ENCODE measurements around the gene ARL16.

Gene ARL16

DNA sequence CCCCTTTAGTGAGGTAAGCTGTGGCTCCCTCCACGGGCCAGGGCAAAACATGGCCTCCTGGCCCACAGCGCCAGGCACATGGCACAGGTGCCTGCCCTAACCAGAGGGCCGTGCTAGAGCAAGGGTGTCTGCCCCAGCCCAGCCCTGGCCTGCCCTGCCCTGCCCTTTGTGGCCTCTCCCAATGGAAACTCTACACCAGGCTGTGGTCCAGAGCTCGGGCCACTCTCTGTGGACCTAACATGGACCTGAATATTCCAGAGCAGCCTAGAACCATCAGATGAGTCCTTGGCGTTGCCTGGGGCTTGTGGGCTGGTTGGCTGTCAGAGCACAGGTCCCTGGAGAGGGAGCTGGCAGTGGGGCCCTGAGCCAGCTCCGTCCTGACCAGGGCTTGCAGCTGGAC is 11.6 kb upstream of the ARL16 start:
- no peak for DNase-seq

DNA sequence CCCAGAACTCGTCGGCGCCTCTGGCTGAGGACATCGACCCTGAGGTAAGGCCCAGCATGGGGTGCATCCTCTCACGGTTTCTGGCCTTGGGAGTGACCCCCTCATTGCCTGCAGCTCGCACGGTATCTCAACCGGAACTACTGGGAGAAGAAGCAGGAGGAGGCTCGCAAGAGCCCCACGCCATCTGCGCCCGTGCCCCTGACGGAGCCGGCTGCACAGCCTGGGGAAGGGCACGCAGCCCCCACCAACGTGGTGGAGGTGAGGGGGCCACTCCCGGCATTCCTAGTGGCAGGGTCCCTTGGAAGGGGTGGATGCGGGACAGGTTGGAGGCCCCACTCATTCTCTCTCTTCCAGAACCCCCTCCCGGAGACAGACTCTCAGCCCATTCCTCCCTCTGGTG is 11.2 kb upstream of the ARL16 start:
- DNase-seq = no peak

- no peak for DNase-seq
These were observed 10.1 kb upstream of the ARL16 start for GRCh38 chr17:81693509-81694210.

GRCh38 chr17:81691608-81692007 is 8.0 kb upstream of the ARL16 start:
- no peak for DNase-seq

DNA sequence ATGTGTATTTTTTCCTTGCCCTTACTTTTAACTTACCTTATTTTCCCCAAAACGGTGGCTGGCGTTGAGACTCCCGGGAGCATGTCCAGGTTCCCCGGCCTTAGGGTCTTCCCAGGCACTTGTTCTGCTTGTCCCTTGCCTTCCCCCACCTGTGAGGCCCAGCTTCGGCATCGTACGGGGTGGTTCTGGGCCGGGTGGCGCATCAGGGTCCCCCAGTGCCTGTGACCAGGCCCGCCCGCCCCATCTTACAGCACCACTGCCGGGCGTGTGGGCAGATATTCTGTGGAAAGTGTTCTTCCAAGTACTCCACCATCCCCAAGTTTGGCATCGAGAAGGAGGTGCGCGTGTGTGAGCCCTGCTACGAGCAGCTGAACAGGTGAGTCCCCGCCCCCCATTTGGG is 7.6 kb upstream of the ARL16 start:
- no peak for DNase-seq

DNA sequence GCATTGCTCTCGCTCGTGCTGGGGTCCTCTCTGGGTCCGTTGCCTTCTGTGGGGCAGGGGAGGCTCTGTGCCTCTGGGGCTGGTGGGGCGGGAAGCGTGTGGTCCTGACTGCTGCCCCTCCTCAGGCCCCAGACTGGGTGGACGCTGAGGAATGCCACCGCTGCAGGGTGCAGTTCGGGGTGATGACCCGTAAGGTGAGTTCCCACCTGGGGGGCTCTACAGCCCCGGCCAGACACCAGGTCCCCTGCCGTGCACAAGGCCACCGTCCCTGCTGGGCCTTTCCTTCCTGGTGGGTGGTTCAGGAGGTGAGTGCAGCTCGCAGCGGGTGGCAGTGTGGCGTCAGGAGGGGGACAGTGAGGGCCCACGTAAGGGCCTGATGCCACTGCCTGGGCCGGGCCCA is 7.0 kb upstream of the ARL16 start:
- no peak for DNase-seq

DNA sequence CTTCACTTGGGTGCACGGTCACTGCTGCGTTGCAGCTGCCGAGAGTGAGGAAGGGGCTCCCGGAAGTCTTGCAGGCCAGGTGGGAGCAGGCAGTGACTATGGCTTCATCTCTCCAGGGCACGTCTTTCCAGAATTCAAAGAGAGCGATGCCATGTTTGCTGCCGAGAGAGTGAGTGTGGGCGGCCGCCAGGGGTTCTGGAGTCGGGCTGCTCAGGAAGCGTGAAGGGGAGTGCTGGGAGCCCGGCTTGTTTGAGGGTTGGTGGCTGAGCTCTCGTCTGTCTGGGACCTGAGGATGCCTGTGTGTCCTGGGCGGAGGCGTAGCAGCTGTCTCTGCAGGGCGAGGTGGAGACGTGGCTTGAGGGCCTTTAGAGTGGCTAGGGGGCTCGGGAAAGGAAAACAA is 6.5 kb upstream of the ARL16 start:
- DNase-seq = no peak

DNA sequence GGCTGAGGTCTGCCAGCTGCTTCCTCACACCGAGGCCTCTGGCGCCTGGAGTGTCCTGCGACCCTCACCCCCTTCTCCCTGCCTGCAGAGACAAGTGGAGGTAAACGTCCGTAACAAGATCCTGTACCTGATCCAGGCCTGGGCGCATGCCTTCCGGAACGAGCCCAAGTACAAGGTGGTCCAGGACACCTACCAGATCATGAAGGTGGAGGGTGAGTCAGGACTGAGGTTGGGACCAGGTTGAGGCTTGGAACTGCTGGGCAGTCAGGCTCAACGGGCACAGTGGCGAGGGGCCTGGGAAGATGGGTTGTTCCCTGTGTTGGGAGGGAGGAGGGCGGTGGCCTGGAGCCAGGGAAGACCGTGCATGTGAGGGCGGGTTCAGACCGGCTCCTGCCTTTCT is 5.0 kb upstream of the ARL16 start:
- no peak for DNase-seq

- DNase-seq = no peak
These were observed 4.4 kb upstream of the ARL16 start for GRCh38 chr17:81687770-81688541.

- DNase-seq = no peak
These were observed 3.0 kb upstream of the ARL16 start for GRCh38 chr17:81686614-81687013.

DNA sequence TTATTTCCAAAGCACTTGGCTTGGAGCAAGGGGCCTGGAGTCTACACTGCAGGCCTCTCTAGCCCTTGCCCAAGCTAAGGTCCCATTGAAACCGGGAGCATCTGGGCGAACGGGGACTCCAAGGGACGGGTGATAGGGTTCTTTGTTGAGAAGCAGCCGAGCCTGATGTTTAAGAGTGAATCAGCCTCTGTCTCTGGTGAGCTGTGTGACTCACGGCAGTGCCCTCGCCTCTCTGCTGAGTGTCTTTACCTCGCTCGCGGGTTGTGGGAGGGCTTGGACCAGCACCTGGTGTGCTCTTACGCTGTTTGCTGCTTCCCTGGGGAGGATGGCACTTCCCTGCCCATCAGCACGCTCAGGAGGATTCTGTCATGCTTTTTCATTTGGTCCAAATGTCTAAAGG is 1.5 kb upstream of the ARL16 start:
- DNase-seq = peak; percentile 71

DNA sequence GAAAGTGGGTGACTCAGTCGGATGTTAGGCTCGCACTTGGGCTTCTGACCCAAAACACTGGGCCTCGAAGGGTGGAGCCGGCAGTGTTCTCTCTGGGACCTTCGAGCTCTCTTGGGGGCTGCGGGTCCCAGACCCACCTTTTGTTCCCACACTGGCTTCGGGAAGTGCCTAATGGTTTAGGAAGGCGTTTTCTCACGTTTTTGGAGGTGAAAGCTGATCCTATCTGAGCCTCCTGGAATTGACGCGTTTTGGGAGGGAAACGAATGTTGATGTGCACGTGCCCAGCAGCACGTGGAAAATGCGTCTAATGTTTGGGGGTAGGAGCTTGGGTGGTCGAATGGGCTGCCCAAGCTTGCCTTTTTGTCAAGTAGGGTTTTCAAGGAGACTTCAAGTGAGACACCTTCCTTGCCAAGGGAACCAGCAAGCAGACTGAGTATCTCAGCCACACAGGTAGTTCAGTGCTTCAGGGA is 880 bp upstream of the ARL16 start:
- DNase-seq = no peak

GRCh38 chr17:81683208-81683583 is 401 bp downstream of the ARL16 start:
- no peak for DNase-seq

DNA sequence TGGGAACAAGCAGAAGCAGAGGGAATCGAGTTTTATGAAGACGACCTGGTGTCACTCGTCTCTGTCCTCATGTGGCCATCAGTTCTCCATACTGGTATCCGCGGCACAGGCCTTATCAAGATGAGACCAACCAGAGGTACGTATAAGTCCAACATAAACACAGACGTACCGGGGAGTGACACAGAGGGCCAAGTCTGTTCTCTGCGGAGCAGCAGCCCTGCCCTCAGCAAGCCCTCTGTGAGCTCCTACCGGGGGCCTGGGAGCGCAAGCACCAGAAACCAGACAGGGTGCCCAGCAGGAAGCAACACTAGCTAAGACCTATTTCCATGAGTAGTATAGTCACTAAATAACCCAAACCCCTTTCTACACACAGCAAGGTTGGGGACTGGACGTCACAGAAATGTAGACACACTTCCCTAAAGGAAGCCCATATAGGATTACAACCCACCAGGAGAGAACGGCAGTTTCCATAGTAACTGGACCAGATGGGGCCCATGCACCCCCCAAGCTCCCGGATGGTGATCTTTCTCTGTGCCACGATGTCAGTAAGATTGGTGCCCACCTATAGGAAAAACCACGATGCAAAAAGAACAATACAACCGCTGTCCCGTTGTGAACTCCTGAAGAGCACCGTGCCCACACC is 911 bp downstream of the ARL16 start:
- no peak for DNase-seq

- no peak for DNase-seq
These were observed 1.9 kb downstream of the ARL16 start for GRCh38 chr17:81681672-81682071.

- no peak for DNase-seq
These were observed 3.4 kb downstream of the ARL16 start for GRCh38 chr17:81680150-81680549.

DNA sequence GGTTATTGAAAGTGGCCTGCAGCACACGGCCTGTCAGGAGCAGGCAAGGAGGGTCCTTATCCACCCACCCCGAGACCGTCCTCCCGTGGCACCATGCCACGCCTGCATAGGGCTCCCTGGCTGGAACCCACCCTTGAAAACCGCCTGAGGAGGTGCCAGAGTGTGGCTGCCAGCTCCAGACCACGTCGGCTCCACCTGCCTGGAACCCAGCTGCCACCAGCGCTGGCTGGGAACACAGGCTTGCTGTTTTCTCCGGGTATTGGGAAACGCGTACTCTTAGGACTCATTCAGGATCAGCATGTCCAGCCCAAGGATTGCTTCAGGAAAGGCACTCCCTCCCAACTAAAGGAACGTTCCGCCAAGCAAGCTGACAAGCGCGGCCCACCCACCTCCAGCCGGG is 6.7 kb downstream of the ARL16 start:
- DNase-seq = no peak

GRCh38 chr17:81675515-81676221 is 7.9 kb downstream of the ARL16 start:
- DNase-seq = peak; percentile 37

DNA sequence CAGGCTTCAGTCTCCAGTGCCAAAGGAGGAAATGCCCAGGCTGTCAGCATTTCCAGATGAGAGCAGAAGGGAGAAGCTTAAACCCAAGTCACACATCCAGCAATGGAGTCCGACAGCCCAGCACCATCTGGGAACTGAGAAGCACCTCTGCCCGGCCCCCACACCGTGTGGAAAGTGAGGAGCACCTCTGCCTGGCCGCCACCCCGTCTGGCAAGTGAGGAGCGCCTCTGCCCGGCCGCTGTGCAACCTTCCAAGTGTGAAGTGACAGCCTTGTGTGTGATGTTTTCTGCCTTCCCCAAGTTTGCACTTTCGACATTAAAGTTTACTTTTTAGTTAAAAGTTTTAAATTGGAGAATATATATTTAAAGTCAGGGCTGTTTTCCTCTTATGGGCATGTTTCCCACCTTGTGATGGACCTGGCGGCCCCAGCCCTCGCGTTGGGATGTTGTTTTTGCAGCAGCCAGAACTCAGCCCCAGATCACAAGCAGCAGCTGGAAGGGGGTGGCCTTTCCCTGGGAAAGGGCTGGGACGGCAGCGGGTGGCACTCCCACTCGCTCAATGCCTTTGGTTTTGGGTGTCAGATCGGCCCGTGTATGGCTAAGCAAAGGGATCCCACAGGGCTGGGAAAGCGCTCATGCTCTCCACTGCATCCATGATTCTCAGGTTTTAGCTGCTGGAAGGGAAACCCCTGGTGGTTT is 9.9 kb downstream of the ARL16 start:
- no peak for DNase-seq

- DNase-seq = no peak
These were observed 10.6 kb downstream of the ARL16 start for GRCh38 chr17:81672954-81673353.

- DNase-seq = no peak
These were observed 11.1 kb downstream of the ARL16 start for GRCh38 chr17:81672504-81672903.

DNA sequence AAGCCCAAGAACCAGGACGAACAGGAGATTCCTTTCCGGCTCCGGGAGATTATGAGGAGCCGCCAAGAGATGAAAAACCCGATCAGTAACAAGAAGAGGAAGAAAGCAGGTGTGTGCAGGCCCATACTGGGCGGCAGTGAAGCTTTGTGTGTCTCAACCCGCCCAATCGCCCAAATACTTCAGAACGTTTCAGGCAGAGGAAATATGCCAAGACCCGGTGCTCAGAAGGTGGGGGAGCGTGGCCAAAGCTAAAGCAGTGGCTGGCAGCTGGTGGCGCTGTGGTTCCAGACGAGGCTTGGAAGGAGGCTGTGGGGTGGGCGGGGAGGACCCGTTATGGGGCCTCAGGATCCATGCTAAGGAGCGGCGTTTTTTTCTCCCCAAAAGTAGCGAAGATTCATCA is 15.8 kb downstream of the ARL16 start:
- DNase-seq = no peak

Measured in stimulated activated CD4-positive, alpha-beta T cell treated with anti-CD3 and anti-CD28 coated beads, Interleukin-4, amount 100 ng/mL, for 24 hours (primary cell).